ENCODE results near the gene CALD1.

DNA sequence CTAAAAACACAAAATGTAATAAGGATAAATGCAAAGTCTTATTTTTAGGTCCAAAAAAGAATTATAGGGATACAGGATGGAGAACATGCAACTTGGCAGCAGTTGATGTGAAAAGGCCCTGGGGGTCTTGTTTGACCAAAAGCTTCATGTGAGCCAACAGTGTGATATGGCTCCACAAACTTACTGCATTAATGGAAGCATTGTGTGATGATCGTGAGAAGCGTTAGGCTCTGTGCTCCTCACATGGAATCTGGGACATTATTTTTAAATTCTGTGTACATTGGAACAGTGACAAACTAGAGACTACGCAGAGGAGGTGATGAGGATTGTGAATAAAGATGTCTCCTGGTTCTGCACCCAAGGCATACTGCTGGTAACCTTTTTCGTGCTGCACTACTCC lies 39.1 kb upstream of the CALD1 start:
- TF ChIP-seq, protein P1, sequence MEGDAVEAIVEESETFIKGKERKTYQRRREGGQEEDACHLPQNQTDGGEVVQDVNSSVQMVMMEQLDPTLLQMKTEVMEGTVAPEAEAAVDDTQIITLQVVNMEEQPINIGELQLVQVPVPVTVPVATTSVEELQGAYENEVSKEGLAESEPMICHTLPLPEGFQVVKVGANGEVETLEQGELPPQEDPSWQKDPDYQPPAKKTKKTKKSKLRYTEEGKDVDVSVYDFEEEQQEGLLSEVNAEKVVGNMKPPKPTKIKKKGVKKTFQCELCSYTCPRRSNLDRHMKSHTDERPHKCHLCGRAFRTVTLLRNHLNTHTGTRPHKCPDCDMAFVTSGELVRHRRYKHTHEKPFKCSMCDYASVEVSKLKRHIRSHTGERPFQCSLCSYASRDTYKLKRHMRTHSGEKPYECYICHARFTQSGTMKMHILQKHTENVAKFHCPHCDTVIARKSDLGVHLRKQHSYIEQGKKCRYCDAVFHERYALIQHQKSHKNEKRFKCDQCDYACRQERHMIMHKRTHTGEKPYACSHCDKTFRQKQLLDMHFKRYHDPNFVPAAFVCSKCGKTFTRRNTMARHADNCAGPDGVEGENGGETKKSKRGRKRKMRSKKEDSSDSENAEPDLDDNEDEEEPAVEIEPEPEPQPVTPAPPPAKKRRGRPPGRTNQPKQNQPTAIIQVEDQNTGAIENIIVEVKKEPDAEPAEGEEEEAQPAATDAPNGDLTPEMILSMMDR (IDR thresholded peaks at IDR 0.05; ENCODE audit: low read depth, low read length, missing input control): no peak
- TF ChIP-seq GABPA (IDR thresholded peaks at IDR 0.05 in 1 of 2, conservative IDR thresholded peaks at IDR 0.05 in 1 of 2) (no peak), EGR1 (IDR thresholded peaks at IDR 0.05; ENCODE audit: low read depth in 2 of 2) (no peak)
